Measurements from ENCODE around the gene PCSK7.

Gene PCSK7

GRCh38 chr11:117230999-117231841 lies 653 bp downstream of the PCSK7 start:
- no peak for TF ChIP-seq POLR2AphosphoS5 (IDR thresholded peaks at IDR 0.05; ENCODE audit: low read depth, low read length)
- no peak for TF ChIP-seq SIN3A (IDR thresholded peaks at IDR 0.05; ENCODE audit: borderline replicate concordance, insufficient read depth, low read length)
- no peak for TF ChIP-seq REST (IDR thresholded peaks at IDR 0.05; ENCODE audit: insufficient read depth in 1 of 2, low read depth in 2 of 2, low read length in 2 of 2)
- TF ChIP-seq FOXP2 (optimal IDR thresholded peaks at IDR 0.05; ENCODE audit: borderline replicate concordance, extremely low read depth, extremely low read length, insufficient read depth): no peak
- TF ChIP-seq TAF1 (IDR thresholded peaks at IDR 0.05; ENCODE audit: borderline replicate concordance, insufficient read depth, low read length): no peak

- no peak for TF ChIP-seq POLR2AphosphoS5 (IDR thresholded peaks at IDR 0.05; ENCODE audit: low read depth, low read length)
- no peak for TF ChIP-seq TAF1 (IDR thresholded peaks at IDR 0.05; ENCODE audit: borderline replicate concordance, insufficient read depth, low read length)
Measured at GRCh38 chr11:117230286-117230961, 1.4 kb downstream of the PCSK7 start.

- TF ChIP-seq SIN3A (IDR thresholded peaks at IDR 0.05; ENCODE audit: borderline replicate concordance, insufficient read depth, low read length) (no peak), FOXP2 (optimal IDR thresholded peaks at IDR 0.05; ENCODE audit: borderline replicate concordance, extremely low read depth, extremely low read length, insufficient read depth) (no peak), POLR2AphosphoS5 (IDR thresholded peaks at IDR 0.05; ENCODE audit: low read depth, low read length) (no peak), TAF1 (IDR thresholded peaks at IDR 0.05; ENCODE audit: borderline replicate concordance, insufficient read depth, low read length) (no peak), REST (IDR thresholded peaks at IDR 0.05; ENCODE audit: insufficient read depth in 1 of 2, low read depth in 2 of 2, low read length in 2 of 2) (no peak)
Measured at GRCh38 chr11:117229931-117230285, 2.0 kb downstream of the PCSK7 start.

DNA sequence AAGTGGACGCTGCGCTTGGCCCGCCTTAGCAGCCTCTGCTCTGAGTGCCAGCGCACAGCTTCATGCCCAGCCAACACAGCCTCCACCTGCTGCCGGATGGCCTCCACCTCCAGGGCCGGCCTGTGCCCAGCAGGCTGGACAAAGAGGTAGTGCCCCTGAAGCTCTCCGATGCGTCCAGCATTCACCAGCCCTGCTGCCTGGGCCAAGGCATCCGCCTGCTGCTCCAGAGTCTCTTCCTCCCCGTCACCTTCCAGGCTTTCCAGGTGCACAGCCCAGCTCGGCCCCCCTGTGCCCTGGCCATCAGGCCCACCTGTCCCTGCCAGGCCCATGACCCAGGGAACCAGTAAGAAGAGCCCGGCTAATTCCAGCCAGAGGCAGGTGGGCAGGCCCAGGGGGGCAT lies 2.5 kb downstream of the PCSK7 start:
- no peak for TF ChIP-seq POLR2AphosphoS5 (IDR thresholded peaks at IDR 0.05; ENCODE audit: low read depth, low read length)
- TF ChIP-seq REST (IDR thresholded peaks at IDR 0.05; ENCODE audit: insufficient read depth in 1 of 2, low read depth in 2 of 2, low read length in 2 of 2): no peak
- no peak for TF ChIP-seq SIN3A (IDR thresholded peaks at IDR 0.05; ENCODE audit: borderline replicate concordance, insufficient read depth, low read length)
- TF ChIP-seq FOXP2 (optimal IDR thresholded peaks at IDR 0.05; ENCODE audit: borderline replicate concordance, extremely low read depth, extremely low read length, insufficient read depth): no peak
- no peak for TF ChIP-seq TAF1 (IDR thresholded peaks at IDR 0.05; ENCODE audit: borderline replicate concordance, insufficient read depth, low read length)

DNA sequence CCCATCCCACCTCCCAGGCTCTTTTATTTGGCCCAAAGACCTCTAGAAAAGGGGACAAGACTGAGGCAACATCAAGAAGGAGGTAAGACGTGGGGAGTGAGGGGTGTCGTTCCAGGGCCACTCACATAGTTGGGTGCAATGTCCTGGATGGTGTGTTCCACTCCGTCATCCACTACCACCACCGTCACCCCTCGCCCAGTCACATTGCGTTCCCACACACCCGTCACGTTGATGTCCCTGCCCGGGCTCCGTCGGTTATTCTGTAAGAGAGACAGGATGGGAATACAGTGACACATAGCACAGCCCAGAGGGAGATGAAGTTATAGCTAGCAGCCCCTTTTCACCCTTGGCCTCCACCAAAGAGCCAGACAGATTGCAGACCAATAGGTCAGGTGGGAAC lies 3.8 kb downstream of the PCSK7 start:
- no peak for TF ChIP-seq FOXP2 (optimal IDR thresholded peaks at IDR 0.05; ENCODE audit: borderline replicate concordance, extremely low read depth, extremely low read length, insufficient read depth)
- TF ChIP-seq TAF1 (IDR thresholded peaks at IDR 0.05; ENCODE audit: borderline replicate concordance, insufficient read depth, low read length): no peak
- TF ChIP-seq SIN3A (IDR thresholded peaks at IDR 0.05; ENCODE audit: borderline replicate concordance, insufficient read depth, low read length): no peak
- no peak for TF ChIP-seq REST (IDR thresholded peaks at IDR 0.05; ENCODE audit: insufficient read depth in 1 of 2, low read depth in 2 of 2, low read length in 2 of 2)
- no peak for TF ChIP-seq POLR2AphosphoS5 (IDR thresholded peaks at IDR 0.05; ENCODE audit: low read depth, low read length)
